Heart left ventricle (tissue), 13 donors: ENCODE measurements around the gene FBXL4.

Source experiments
- CTCF ChIP-seq, 12 donors: fragments of 200-600 bp; sonication (generic) in 4 of 12; IDR thresholded peaks; one replicate each; pipeline versions ENCODE4 v1.5.0 to v1.8.0; 2018 to 2022; ENCODE audit warnings: antibody characterized with exemption in 12 of 12, mild to moderate bottlenecking in 5 of 12
- POLR2A ChIP-seq, 2 donors: fragments of 450-650 bp; IDR thresholded peaks; one replicate each; pipeline ENCODE4 v1.6.1; 2017; ENCODE audit warnings: antibody characterized with exemption in 2 of 2, mild to moderate bottlenecking in 2 of 2, moderate library complexity in 2 of 2
- donor health status: ischemic (EF 13 %, LVEDD 7.1; RV severe dilation, severe dysfunction).
- donor health status: DM: no; HTN: yes; CAD: no.
- donor health status: DM: no; HTN: no; CAD: no.
- donor health status: ischemic (EF 25% LVEDD 6.9; RV normal size, moderate dysfunction).
- donor health status: ischemic (EF 25% LVEDD 5.7; RV mildly dilated, moderate dysfunction).
- donor health status: ischemic (EF 35%, LVEDD 5.7; RV mildly dilated, moderate dysfunction).
- donor health status: nonischemic (EF 11% LVEDD 7.7; RV severe dilation, severe dysfunction).
- donor health status: DM: yes; HTN: yes; CAD: no.
- donor health status: PGD.
- donor health status: ischemic (EF 29% LVEDD 5.4; RV normal size, mild dysfunction).
- donor health status: nonischemic (EF 23%, LVEDD 6.1; RV moderate dilation, normal function).

GRCh38 chr6:98864497-98864896 is 83.2 kb downstream of the FBXL4 start:
- TF ChIP-seq CTCF (IDR thresholded peaks at IDR 0.05), result no peak
- TF ChIP-seq POLR2A (IDR thresholded peaks at IDR 0.05), result no peak
